ENCODE data around the gene ADAM15. TPM values are rescaled to one million over a fixed set of nuclear protein-coding genes. Genes with fewer than 3 reads are reported as not detected.

Gene ADAM15
- total and polyA plus RNA-seq, 2 donors (not counting 1 experiment from before 2014, with no cell fraction given): 14.6 to 28.4 TPM

- no peak overlapping the region for H3K4me2 ChIP-seq (replicated peaks; ENCODE audit: low read depth, low read length, poor library complexity, severe bottlenecking)
- no peak for DNase-seq
- H3K9me3 Mint-ChIP-seq (ENCODE audit: insufficient read depth): no peaks in the 10 kb centered on the region
- H3K4me1 ChIP-seq (ENCODE audit: control insufficient read depth in 2 of 2, insufficient read depth in 2 of 2, low read length in 2 of 2): peaks cover 20 to 30% of the 10 kb centered on the region in 2 donors
- no peak overlapping the region for H3K27ac ChIP-seq (ENCODE audit: low read length in 2 of 2)
- no peaks in the 10 kb centered on the region for H3K9me3 ChIP-seq (ENCODE audit: control extremely low read depth in 1 of 3, control insufficient read depth in 2 of 3, insufficient read depth in 1 of 3, low read length in 2 of 3)
- H3K4me3 Mint-ChIP-seq: peak overlapping the region; percentile 35
- no peak overlapping the region for H3K9ac ChIP-seq (ENCODE audit: low read length)
- no peaks in the 10 kb centered on the region for H3K27me3 ChIP-seq (replicated peaks in 1 of 4; ENCODE audit: control extremely low read depth in 1 of 4, control insufficient read depth in 3 of 4, insufficient read depth in 4 of 4, low read length in 3 of 4)
- no peaks in the 10 kb centered on the region for H3K79me2 ChIP-seq (ENCODE audit: control insufficient read depth, insufficient read depth, low read length)
- H3K4me3 ChIP-seq (ENCODE audit: control extremely low read depth in 1 of 5, extremely low read depth in 1 of 5, insufficient read depth in 1 of 5, low read depth in 2 of 5, low read length in 4 of 5): no peak overlapping the region
- intact Hi-C loops (cut with micrococcal nuclease): no loop called here
- H2AFZ ChIP-seq (ENCODE audit: insufficient read depth, low read depth, low read length, poor library complexity, severe bottlenecking): no peak overlapping the region
- peaks cover 32% of the 10 kb centered on the region for H3K4me1 Mint-ChIP-seq
- H3K36me3 ChIP-seq (replicated peaks in 1 of 2; ENCODE audit: control extremely low read depth in 1 of 2, control insufficient read depth in 1 of 2, extremely low read depth in 1 of 2, insufficient read depth in 2 of 2, low read length in 1 of 2): no peaks in the 10 kb centered on the region
- POLR2A ChIA-PET: interaction anchor here (1.7 kb wide), 1 partner anchor 87 kb away, joined by 4 read pairs; the partner anchor contains the start of gene PYGO2
- TF ChIP-seq CTCF (IDR thresholded peaks at IDR 0.05) (no peak), EZH2 (IDR thresholded peaks at IDR 0.05; ENCODE audit: borderline replicate concordance, insufficient read depth, low read depth, low read length, poor library complexity, severe bottlenecking) (no peak)
- ATAC-seq (ENCODE audit: low read depth): no peak
- WGBS (ENCODE audit: insufficient coverage): 98% methylated on average over 6 of the region's 8 CpGs
- no peaks in the 10 kb centered on the region for H4K20me1 ChIP-seq (ENCODE audit: control insufficient read depth, insufficient read depth, low read length, poor library complexity, severe bottlenecking)
- no peaks in the 10 kb centered on the region for H3K27me3 Mint-ChIP-seq
- CTCF ChIA-PET: interaction anchor here (0.8 to 16.6 kb wide), 7 partner anchors 11 to 489 kb away, joined by 3 to 370 read pairs (median 3); partner anchors contain the start of gene EFNA4
- peak overlapping the region; percentile 5 for H3K27ac Mint-ChIP-seq
Observed at GRCh38 chr1:155048449-155049334, 2.4 kb upstream of the ADAM15 start.
